GM10266 (cell line): Measurements from ENCODE around the gene SP140.

Experiments used
- DNase-seq: peaks from one replicate; pipeline ENCODE4 v3.0.0; 2012; ENCODE audit errors: extremely low spot score
- CTCF ChIP-seq: IDR thresholded peaks from 2 replicates; pipeline ENCODE4 v1.5.1; 2012; ENCODE audit warnings: mild to moderate bottlenecking, low read depth; ENCODE audit not compliant: control insufficient read depth, insufficient read depth; ENCODE audit errors: missing control alignments

SP140 gene

DNA sequence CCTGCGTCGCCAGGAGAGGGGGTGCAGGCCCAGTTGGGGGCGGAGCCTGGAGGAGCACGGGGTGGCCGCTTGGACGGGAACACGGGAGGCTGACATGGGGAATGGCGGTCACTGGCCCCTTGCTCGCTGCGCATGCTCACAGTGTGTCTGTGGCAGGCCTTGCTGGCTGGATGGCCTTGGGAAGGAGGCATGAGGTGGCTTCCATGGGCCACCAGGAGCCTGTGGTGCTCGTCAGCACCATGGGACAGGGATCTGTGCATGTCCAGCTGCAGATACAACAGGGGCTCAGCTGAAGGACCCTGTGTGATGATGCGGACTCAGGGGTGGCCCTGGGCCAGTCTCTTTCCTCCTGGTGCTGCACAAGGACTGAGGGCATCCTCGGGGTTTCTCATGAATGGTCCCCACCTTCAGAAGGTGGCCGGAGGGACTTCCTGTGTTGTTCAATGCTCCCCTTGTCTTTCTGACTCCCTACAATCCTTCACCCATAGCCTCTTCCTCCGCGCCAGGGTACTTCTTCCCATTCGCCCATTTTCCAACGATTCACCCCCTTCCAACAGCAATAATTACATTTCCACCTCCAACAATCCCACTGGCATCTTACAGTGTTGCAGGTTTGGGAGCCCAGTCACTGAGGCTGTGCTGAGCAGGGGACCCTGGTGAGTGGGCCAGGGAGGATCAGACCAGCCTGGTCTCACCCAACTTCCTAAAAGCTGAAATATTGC lies 98.0 kb downstream of the SP140 start:
- TF ChIP-seq CTCF, result peak; percentile 18
- DNase-seq, result no peak

GRCh38 chr2:230324503-230324902 lies 99.0 kb downstream of the SP140 start:
- no peak for TF ChIP-seq CTCF
- DNase-seq, result no peak

- TF ChIP-seq CTCF, result no peak
- no peak for DNase-seq
Measured at GRCh38 chr2:230325316-230326243, 100.0 kb downstream of the SP140 start.

GRCh38 chr2:230326453-230327417 lies 101.2 kb downstream of the SP140 start, which contains the start of gene SP140L:
SP140L (plus strand) TSS chr2:230327193; CDS start chr2:230327270, 77 bp downstream.
- DNase-seq, result peak; percentile 75

DNA sequence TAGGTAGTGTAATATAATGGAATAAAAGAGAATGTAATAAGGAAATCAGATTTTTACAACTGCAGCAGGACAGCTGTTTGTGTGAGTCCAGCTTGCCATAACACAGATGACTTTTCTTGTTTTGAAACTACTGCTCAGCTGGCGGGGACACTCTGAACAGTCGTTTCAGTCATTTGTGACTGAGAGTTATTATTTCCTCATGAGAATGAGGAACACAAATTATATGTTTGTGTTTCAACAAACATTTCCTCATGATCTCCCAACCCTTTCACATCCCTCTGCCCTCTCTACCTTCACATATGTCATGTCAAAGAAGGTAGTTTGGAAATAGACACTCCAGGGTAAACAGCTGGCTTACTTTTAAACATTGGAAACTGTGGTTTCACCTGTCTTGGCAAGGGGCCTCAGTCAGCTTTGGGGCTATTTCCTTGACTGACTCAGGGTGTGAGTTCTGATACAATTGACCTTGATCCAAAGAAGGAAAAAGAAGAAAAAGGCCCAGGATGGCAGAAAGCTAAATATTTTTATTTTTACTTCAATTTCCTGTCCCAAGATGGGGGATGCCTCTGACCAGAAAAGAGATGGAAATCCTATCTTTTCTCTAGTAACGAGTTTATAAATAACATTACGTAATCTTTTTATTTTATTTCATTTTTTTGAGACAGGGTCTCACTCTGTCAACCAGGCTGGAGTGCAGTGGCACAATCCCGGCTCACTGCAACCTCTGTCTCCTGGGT lies 102.0 kb downstream of the SP140 start:
- no peak for TF ChIP-seq CTCF
- DNase-seq, result peak; percentile 53

More at GRCh38 chr2:230326453-230327417, 101.2 kb downstream of the SP140 start, which contains the start of gene SP140L:
- TF ChIP-seq CTCF, result no peak

GRCh38 chr2:230328155-230328458 lies 102.6 kb downstream of the SP140 start:
- no peak for TF ChIP-seq CTCF
- no peak for DNase-seq
